COLO668 (cell line): ENCODE results near the gene DHX35.
A peak's percentile ranks its signal among the peaks of the same experiment; 100 is the strongest.

Experiments used
- DNase-seq: peaks from one replicate; lab custom pipeline; 2025; ENCODE audit not compliant: unreplicated experiment; lab: John Stamatoyannopoulos, UW

DHX35 gene

DNA sequence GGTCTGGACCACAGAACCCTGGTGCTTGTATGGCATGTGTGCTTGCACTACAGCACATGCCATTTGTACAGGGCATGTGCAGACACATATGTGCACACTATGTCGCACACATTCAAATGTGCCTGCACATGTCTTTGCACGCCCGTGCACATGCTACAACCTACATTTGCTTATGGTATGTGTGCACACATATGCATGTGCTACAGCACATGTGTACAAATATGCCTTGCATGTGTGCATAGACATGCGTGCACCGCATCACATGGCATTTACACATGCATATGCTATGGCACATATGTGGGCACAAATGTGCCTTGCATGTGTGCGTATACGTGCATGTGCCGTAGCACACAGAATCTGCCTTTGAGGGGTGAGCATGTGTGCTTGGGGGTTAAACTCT lies 90.5 kb downstream of the DHX35 start:
- DNase-seq = no peak

DNA sequence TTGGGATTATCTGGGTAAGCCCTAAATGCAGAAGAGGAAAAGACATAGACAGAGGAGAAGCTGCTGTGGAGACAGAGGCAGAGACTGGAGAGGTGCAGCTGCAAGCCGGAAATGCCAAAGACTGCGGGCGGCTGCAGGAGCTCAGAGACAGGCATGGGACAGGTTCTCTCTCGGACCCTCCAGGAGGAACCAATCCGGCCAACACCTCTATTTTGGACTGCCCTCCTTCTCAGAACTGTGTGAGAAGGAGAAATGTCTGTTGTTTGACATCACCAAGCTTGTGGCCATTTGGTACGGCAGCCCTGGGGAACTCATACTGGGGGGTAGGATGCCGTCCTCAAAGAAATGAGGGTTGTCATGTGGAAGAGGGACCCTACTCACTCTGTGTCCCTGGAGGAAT lies 95.0 kb downstream of the DHX35 start:
- no peak for DNase-seq

DNA sequence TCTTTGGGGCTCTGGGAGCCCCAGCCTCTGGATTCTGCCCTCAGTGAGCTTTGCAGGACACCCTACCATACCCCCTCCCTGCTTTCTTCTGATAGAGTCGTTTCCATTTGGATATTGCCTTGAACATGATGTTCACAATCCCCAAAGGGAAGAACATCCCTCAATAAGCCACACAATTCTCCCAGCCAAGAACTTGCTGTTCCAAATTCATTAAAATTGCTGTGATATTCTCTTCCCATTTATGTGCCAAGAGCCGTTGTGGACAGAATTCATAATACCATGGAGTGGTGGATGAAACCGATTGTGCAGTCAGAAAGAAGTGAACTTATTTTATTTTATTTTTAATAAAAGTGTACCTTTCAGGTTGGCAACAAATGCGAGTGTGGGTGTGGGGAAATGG lies 95.8 kb downstream of the DHX35 start:
- no peak for DNase-seq

DNA sequence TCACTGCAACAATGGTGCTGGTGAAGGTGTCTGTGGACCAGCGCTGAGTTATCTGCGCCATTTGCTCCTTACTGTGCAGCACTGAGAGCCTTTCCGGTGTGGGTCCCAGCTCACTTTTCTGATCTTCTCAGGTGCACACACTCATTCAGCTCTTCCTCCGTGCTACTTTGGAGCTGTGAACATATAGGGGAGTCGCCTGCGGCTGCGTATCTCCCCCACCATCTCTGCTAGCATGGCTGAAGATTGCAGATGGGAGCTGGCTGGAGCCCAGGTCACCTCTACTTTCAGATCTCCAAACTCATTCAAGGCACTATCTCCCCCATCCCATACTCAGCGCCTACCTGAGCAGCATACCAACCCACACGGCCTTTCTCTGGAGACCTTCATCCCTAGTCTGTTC lies 96.9 kb downstream of the DHX35 start:
- no peak for DNase-seq

DNA sequence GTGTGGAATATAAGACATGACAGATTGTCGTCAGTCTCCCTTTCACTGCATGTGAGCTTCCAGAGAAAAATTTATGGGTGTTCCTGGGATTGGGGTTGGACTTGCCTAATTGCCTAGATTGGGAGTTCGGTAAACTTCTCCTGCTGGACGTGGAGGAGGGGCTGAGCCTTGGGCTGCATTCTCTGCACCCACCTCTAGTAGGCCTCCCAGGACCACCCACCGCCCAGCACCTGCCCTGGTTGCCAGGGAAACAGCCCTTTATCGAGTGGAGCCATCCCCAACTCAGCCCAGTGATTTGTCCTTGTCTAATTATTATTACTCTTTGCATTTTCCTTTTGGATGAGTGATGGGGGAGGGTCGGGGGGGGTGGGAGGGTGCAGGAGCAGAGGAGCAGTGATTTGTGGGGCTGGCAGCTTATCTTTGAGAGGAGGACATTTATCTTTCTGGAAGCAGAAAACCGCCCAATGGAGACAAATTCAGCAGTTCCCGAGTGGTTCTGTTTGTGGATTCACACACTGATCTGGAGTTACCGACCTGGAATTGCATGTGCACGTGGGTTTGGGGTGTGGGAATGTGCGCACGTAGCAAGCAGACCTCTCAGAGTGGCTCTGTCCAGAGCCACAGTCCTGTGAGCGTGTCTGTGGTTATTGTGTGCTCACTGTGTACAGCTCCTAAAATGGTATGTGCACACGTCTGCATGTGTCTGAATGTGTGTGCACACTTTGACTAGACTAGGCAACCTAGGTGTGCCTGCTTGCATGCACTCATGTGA lies 104.5 kb downstream of the DHX35 start:
- no peak for DNase-seq

DNA sequence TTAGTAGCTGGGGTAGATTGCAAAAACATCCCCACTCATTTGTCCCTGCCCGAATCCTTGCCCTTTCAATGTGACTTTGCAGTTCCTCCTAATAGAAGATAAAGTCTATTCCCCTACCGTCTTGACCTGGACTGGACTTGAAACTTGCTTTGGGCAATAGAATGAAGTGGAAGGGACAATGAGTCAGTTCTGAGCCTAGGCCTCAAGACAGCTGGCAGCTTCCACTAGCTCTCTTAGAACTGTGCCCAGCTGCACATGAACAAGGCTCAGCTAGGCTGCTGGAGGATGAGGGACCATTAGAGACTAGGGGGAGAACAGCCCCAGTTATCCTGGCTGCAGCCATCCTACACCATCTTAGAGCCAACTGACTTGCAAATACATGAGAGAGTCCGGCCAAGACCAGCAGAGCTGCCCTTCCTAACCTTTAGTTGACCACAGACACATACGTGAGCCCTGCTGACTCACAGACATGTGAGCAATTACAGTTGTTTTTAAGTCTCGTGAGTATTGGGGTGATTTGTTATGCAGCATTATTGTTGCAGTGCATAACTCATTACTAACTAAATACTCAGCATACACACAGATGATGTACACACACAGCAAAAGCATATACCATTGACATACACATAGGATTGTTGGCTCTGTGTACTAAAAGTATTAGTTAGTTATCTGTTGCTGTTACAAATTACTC lies 105.5 kb downstream of the DHX35 start:
- DNase-seq = no peak

DNA sequence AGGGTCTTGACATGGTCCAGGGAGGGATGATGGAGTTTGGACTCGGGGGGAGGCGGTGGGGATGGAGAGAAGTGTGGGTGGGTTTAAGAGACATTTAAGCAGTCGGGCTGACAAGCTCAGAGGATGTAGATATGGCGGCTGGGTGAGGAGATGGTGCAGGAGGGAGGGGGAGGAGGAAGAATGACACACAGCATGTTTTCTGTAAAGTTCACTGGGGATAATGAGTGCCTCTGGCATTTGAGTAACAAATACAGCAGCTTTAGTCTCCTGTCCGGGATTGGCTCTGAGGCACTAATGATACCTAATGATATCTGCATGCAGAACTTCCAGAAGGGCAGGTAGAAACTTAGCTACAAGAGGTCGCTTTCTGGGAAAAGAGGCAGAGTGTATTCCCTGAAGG lies 107.8 kb downstream of the DHX35 start:
- no peak for DNase-seq

DNA sequence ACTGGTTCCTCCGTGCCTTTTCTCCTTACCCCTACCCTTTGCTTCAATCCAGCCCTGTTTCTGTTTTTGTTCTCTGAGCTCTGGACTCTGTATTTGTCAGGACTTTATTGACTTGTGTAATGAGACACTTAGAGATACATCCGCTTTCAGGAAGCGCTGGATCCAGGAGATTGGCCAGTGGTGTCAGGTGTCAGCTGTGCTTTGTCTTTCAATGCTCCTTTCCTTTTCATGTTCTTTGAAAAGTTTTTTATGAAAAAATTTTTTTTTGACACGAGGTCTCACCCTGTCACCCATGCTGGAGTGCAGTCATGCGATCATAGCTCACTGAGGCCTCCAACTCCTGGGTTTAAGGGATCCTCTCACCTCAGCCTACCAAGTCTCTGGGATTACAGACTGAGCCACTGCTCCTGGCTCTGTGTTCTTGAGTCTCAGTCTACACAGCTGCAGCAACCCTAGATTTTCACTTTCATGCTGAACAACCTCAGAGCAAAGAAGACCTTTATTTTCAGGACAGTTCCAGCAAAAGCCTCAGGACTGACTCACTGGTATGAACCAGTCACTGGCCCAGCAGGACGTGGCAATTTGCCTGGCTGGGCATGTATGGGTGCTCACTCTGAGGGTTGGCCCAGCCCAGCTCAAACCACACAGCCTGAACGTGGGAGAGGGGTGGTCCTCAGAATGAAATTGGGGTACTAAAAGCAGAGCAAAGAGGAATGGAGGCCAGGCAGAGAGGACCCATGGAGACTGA lies 108.5 kb downstream of the DHX35 start:
- no peak for DNase-seq

DNA sequence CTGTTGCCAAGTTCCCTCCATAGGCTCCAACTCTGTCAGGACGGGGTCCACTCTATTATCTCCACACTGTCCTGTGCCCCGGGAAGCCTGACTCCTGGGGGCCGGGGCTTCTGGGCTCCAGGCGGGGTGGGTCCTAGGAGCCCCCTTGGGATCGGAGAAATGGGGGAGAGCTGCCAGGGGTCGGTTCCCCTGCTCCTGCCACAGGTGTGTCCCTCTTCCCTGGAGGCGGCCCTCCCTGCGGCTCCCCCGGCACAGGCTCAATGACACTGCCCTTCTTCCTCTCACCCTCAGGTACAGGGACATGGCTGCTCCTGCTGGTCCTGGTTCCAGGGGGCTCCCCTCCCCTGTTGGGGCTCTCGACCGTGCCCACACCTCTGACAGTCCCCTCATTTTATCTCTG lies 110.0 kb downstream of the DHX35 start:
- no peak for DNase-seq

DNA sequence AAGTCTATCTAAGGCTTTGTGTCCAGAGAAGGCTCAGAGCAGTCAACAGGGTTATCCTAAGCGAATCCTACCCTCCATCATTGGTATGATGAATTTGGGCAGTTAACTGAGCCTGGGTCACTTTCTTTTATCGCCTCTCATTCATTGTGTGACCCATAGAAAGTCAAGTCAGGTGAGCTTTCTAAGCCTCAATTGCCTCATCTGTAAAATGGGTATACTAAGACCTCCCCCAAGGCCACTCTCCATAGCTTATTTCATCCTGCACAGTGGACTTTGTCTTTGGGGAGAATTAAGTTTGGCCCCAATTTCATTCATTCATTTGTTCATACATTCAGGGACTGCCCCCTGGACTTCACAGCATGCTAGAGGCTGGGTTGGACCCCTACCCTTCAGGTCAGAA lies 110.5 kb downstream of the DHX35 start:
- DNase-seq = no peak

DNA sequence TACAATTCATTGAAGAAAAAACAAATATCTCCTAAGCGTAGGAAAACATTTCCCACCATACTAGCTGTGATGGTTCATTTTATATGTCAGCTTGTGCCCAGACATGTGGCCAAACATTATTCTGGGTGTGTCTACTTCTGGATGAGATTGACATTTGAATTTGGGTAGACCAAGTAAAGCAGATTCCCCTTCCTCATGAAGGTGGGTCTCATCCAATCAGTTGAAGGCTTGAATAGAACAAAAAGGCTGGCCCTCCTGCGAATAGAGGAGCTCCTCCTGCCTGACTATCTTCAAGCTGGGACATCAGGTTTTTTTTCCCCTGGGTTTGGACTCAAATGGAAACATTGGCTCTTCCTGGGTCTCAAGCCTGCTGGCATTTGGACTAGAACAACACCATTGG lies 113.6 kb downstream of the DHX35 start:
- DNase-seq = no peak

DNA sequence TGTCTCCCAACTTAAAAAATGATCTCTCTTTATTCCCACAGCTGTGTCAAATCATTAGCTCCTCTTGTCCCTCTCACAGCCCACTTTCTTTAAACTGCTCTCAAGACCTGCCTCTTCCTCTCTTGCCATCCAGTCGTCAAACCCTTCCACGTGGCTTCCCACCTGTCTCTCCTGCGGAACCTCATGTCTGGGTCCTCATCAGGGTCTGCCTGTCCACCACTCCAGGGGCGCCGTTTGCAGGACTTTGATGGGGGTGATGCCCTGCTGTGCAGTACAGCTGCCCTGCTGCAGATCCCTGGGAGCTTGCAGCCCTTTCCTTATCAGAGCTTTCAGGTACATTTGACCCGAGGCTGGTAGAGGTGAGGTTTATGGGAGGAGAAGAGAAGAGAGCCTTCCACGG lies 114.8 kb downstream of the DHX35 start:
- no peak for DNase-seq

DNA sequence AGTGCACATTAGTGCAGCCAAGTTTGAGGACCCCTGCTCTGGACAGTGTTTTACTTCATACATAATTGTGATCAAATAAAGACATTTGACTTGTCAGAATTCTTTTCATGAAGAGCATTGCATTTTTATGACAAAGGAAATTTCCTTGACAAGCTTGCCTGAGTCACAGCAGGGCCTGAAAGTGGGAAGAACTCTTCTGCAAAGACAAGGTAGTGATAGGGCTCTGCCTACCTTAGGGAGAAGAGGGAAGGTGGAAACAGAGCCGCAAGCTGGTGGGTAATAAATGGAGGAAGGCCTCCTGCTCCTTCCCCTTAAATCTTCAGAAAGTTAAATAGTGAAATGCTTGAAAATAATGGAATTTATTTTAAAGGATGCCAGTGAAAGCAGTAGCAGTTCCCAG lies 118.2 kb downstream of the DHX35 start:
- no peak for DNase-seq

DNA sequence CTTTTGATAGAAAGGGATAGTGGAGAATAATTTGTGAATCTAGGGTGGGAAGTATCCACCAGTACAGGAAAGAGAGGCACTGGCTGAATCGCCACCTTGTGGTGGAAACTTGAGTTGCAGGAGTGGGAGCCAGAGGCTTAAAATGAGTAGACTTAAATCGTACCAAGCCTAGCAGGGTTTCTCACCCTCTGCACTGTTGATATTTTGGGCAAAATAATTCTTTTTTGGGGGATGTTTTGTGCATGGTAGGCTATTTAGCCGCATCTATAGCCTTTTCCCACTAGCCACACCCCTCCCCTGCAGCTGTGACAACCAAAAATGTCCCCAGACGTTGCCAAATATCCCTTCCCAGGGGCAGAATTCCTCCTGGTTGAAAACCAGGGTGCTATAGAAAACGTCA lies 119.1 kb downstream of the DHX35 start:
- peak; percentile 68 for DNase-seq

DNA sequence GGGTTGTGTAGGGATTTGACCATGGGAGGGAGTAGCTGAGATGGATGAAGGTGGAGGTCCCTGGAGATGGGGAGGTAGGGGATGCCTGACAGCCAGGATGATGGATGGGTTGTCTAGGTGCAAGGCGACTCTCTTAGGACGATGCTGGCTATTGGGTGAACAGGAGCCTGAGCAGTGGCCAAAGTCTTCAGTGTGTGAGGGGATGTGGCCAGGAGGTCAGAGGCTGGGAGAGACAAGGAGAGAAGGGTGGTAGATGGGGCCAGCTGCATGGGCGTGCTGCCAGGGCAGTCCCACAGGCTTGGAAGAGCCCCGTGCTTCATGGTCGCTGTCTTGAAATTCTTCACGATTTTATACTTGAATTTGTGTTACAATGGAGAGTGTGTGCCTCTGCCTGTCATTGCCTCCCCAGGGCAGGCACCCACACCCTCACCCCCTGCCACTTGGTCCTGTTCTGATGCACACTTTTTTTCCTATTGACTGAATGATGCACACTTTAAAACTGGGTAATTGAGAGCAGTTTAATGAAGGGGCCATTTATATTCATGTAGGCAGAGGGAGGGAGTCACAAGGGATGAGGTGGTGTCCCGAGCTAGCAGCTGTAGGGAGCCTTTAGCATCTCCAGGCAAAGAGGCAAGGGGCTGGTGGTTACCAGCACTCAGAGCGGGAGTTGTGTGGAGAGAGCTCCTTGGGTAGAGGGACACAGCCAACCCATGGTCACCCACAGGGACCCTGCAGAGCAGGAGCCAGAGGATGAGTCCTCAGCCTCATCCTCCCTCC lies 120.7 kb downstream of the DHX35 start:
- DNase-seq = no peak

DNA sequence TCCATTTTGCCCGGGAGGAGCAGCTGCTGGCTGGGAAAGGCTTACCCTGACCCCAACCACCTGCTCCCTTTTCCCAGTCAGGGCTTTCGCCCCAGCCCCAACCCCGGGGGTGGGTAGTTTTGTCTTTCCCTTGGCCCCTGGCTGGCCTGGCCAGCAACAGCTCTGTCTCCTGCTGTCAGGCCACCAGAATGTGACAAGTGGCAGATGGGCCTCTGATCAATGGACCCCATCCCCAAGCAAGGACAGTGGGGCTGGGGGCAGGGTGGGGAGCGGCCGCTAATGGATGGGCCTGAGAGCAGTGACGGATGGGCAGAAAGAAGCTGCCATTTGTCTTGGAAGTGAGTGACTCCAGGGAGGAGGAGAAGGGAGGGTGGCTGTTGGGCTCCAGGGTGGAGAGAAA lies 121.6 kb downstream of the DHX35 start:
- no peak for DNase-seq

DNA sequence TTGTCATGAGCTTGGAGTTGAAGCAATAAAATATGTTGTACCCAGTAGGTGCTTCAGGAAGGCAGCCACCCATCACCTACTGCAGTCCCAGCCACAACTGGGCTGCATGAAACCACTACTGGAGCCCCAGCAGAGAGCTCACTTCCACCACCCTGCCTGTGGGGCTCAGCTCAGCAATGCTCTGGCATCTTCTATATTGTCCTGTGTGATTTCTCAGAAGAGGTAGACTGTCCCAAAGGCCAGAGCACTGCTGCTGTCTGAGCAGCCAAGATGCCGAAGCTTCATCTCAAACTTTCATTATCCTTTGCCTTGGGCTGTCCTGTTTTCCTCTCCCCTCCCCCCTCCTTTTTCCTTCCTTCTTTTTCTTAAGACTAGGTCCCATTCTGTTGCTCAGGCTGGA lies 126.9 kb downstream of the DHX35 start:
- DNase-seq = no peak
